Measurements from ENCODE around the gene OR10G7.

OR10G7 gene

GRCh38 chr11:124041254-124041653, at the start of gene OR10G7:
TSS of gene OR10G7 (minus strand) at chr11:124041325. CDS start at chr11:124039001, 2,324 bp downstream.
- FAIRE-seq, result no peak

DNA sequence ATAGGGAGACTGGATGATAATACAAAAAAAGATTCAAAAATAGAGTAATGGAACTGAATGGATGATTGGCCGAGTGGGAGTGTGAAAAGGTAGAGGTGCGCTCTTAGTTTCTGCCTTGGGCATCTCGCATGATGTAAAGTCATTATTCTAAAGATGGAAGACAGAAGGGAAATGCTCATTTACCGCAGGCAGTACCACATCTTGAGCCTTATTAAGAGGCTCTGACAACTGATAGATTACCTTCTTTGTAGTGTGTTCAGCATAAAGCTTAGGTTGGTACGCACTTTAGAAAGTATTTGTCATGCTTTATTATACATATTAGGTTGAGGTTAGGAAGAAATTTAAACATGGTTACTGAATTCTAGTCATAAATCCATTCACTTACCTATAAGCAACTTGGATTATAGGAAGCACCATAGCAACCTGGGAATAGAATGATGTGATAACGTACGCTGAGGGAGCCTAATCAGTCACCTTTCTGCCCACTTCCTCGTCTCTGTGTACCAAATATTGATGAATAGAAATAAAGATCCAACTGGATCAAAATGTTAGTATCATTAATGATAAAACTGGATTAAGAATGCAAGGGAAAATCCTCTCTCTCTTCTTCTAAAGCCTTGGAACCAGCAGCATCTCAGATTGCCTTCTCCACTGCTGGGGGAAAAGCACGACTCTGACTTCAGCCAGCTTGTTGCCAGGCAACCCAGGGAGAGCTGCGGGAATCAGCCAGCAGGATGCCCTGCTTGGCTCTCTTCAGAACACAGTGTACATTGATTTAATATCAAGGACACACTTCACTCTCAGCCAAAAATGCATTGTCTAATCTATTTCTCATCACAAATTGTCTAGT, 45.1 kb upstream of the OR10G7 start:
- no peak for DNase-seq (ENCODE audit: insufficient read length, low spot score)
- FAIRE-seq, result no peak

More at GRCh38 chr11:124041254-124041653, at the start of gene OR10G7:
- no peak for DNase-seq (ENCODE audit: insufficient read length, low spot score)
- TF ChIP-seq POLR2A (IDR thresholded peaks at IDR 0.05; ENCODE audit: low read depth, low read length), result no peak

GRCh38 chr11:124085583-124085982, 44.5 kb upstream of the OR10G7 start:
- TF ChIP-seq POLR2A (IDR thresholded peaks at IDR 0.05; ENCODE audit: low read depth, low read length), result no peak
- DNase-seq (ENCODE audit: insufficient read length, low spot score) (no peak), FAIRE-seq (no peak)

More for the DNA sequence above, 45.1 kb upstream of the OR10G7 start:
- TF ChIP-seq POLR2A (IDR thresholded peaks at IDR 0.05; ENCODE audit: low read depth, low read length), result no peak

DNA sequence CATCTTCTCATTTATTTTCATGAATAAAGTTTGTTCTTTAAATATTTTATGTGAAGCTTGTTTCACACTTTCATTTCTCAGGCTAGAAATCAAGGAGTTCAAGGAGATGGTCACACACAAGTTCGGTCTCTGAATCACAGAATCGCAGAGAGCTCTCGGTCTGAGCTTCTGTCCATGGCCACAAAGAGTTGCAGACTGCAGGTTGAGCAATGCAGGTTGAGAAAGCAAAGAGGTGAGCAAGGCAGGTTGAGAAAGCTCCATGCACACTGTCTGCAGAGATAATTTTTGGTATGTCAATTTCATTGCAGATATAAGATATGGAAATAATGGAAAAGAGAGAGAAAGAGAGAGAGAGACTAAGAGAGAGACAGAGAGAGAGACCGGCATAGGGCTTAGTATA, 41.2 kb upstream of the OR10G7 start:
- no peak for TF ChIP-seq POLR2A (IDR thresholded peaks at IDR 0.05; ENCODE audit: low read depth, low read length)
- FAIRE-seq (no peak), DNase-seq (ENCODE audit: insufficient read length, low spot score) (no peak)

DNA sequence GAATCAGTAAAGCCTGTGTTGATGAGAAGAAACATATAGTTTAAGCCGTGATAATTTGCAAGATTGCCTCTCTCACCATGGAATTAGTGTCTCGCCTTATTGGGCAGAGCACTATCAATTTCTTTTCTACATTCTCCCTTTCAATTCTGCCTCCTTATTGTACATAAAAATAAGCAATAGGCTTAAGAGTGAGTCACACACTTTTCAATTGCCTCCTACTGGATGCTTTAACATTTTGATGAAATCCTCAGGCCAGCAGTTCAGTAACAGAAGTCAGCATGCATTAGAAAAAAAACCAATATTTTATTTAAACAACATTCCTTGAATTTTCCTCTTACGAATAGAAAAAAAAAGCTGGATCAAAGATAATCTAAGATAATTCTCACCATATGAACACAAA, 40.4 kb upstream of the OR10G7 start:
- FAIRE-seq (no peak), DNase-seq (ENCODE audit: insufficient read length, low spot score) (no peak)
- no peak for TF ChIP-seq POLR2A (IDR thresholded peaks at IDR 0.05; ENCODE audit: low read depth, low read length)

- no peak for FAIRE-seq
- TF ChIP-seq POLR2A (IDR thresholded peaks at IDR 0.05; ENCODE audit: low read depth, low read length), result no peak
- no peak for DNase-seq (ENCODE audit: insufficient read length, low spot score)
Measured at GRCh38 chr11:124080327-124081001, 39.3 kb upstream of the OR10G7 start.

DNA sequence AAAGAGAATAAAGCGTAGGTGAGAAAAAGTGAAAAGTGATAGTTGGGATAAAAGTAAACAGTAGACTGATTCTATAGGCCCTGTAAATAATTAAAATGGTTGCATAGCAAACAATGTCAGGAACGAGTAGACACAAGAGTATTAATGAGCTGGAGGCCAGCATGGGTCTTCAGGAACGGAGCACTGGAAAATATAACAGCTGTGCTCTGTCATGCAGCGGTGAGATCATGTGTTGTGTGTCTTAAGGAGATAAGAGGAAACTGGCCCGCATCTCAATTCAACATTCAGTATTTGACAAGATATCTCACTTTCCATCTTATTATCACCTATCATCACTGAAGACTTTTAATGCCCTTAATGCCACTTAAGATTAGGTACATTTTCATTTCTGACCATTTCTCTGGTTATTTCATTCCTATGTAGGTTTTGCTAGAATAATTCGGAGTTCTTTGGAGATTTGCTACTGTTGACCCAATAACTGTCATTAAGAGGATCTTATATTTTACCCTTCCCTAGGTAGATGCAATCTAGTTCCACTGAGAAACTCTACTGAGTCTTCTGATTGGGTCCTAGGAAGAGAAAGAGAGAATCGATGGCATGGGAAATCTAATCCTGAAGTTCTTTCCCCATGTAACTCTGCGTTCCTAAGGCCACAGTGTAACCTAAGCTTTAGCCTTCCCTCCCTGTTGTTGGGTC, 38.7 kb upstream of the OR10G7 start:
- DNase-seq (ENCODE audit: insufficient read length, low spot score), result no peak
- no peak for FAIRE-seq
- no peak for TF ChIP-seq POLR2A (IDR thresholded peaks at IDR 0.05; ENCODE audit: low read depth, low read length)

DNA sequence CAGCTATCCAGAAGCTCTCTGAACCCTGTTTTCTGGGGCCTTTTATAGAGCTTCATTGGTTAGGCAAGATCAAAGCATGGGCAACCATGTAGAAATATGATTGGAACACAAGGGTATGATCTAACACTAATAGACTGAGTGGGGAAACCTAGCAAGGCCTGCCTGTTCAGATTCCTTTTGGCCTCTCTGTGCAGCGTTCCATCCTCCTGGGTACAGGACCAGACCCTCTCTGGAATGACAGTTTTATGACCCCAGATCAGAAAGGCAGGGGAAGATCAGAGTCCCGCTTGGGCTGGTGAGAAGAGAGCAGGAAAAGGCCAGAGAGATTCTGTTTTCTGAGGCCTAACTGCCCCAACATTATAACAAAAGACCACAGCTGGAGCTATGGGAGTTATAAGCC, 37.5 kb upstream of the OR10G7 start:
- FAIRE-seq (no peak), DNase-seq (ENCODE audit: insufficient read length, low spot score) (no peak)
- no peak for TF ChIP-seq POLR2A (IDR thresholded peaks at IDR 0.05; ENCODE audit: low read depth, low read length)

GRCh38 chr11:124077266-124077665, 36.1 kb upstream of the OR10G7 start:
- no peak for TF ChIP-seq POLR2A (IDR thresholded peaks at IDR 0.05; ENCODE audit: low read depth, low read length)
- DNase-seq (ENCODE audit: insufficient read length, low spot score), result no peak
- FAIRE-seq, result no peak

- no peak for TF ChIP-seq POLR2A (IDR thresholded peaks at IDR 0.05; ENCODE audit: low read depth, low read length)
- DNase-seq (ENCODE audit: insufficient read length, low spot score), result no peak
- FAIRE-seq, result no peak
Measured at GRCh38 chr11:124075841-124076651, 34.9 kb upstream of the OR10G7 start.

DNA sequence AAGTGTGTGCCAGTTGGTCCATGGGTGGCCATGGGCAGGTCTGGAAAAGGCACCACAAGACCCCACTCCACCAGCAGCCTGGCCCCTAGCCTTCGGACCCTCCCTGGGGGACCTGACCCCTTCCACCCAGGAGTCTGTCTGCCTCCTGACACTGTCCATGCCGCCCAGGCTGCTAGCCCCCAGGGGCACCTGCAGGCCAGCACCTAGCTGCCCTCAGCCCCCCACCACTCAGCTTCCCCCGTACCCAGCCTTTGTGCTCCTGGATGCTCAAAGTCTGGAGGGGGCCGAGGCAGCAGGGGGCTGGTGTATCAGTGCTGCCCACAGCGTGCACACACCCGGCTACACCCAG, 34.3 kb upstream of the OR10G7 start:
- DNase-seq (ENCODE audit: insufficient read length, low spot score) (no peak), FAIRE-seq (no peak)
- TF ChIP-seq POLR2A (IDR thresholded peaks at IDR 0.05; ENCODE audit: low read depth, low read length), result no peak

- DNase-seq (ENCODE audit: insufficient read length, low spot score) (no peak), FAIRE-seq (no peak)
- TF ChIP-seq POLR2A (IDR thresholded peaks at IDR 0.05; ENCODE audit: low read depth, low read length), result no peak
Measured at GRCh38 chr11:124074554-124074953, 33.4 kb upstream of the OR10G7 start.

GRCh38 chr11:124072147-124072546, 31.0 kb upstream of the OR10G7 start:
- no peak for FAIRE-seq

GRCh38 chr11:124071623-124071948, 30.5 kb upstream of the OR10G7 start:
- FAIRE-seq (no peak), DNase-seq (ENCODE audit: insufficient read length, low spot score) (no peak)
- no peak for TF ChIP-seq POLR2A (IDR thresholded peaks at IDR 0.05; ENCODE audit: low read depth, low read length)

More at GRCh38 chr11:124072147-124072546, 31.0 kb upstream of the OR10G7 start:
- no peak for TF ChIP-seq POLR2A (IDR thresholded peaks at IDR 0.05; ENCODE audit: low read depth, low read length)
- DNase-seq (ENCODE audit: insufficient read length, low spot score), result no peak

Measured in H54 (cell line).